Neural cell (in vitro differentiated cells): ENCODE measurements around the gene MAMDC2. TPM values are rescaled to one million over a fixed set of nuclear protein-coding genes. Genes with fewer than 3 reads are reported as not detected.

Experiments used
- H2AFZ ChIP-seq: fragments of 200-600, 300-800 bp; sonication (generic), shearing (Covaris generic); 2 replicates; pipeline ENCODE4 v1.6.0; 2014; ENCODE audit warnings: low read depth, mild to moderate bottlenecking, antibody characterized with exemption, low read length, moderate library complexity
- H3F3A ChIP-seq: fragments of 200-600 bp; shearing (Covaris generic); 2 replicates; pipeline ENCODE4 v1.6.1; 2016; ENCODE audit warnings: mild to moderate bottlenecking, moderate library complexity, mixed read lengths, antibody characterized with exemption, low read length; ENCODE audit not compliant: insufficient read depth, poor library complexity, severe bottlenecking
- H3K27ac ChIP-seq: fragments of 200-600, 300-800 bp; sonication (generic), shearing (Covaris generic); 2 replicates; pipeline ENCODE4 v1.5.1; 2014; ENCODE audit warnings: mild to moderate bottlenecking, low read length, moderate library complexity
- H3K27me3 ChIP-seq: fragments of 300-800, 200-600 bp; sonication (generic), shearing (Covaris generic); 2 replicates; pipeline ENCODE4 v1.6.0; 2014; ENCODE audit warnings: mild to moderate bottlenecking, low read depth, low read length, moderate library complexity; ENCODE audit not compliant: insufficient read depth
- H3K36me3 ChIP-seq: fragments of 300-800, 200-600 bp; sonication (generic), shearing (Covaris generic); 2 replicates; pipeline ENCODE4 v1.5.1; 2014; ENCODE audit warnings: mild to moderate bottlenecking, antibody characterized with exemption, low read length, moderate library complexity; ENCODE audit not compliant: insufficient read depth
- H3K4me2 ChIP-seq: fragments of 300-800, 200-600 bp; sonication (generic), shearing (Covaris generic); 2 replicates; pipeline ENCODE4 v1.6.0; 2014; ENCODE audit warnings: mild to moderate bottlenecking, low read length
- H3K4me3 ChIP-seq: fragments of 300-800, 200-600 bp; sonication (generic), shearing (Covaris generic); 2 replicates; pipeline ENCODE4 v1.5.1; 2014; ENCODE audit warnings: mild to moderate bottlenecking, low read length, moderate library complexity
- H3K79me2 ChIP-seq: fragments of 200-600 bp; shearing (Covaris generic); replicated peaks from 2 replicates; pipeline ENCODE4 v1.6.0; 2014; ENCODE audit warnings: mild to moderate bottlenecking, low read length, moderate library complexity; ENCODE audit not compliant: insufficient read depth
- H3K9ac ChIP-seq: fragments of 300-800, 200-600 bp; sonication (generic), shearing (Covaris generic); 2 replicates; pipeline ENCODE4 v1.6.1; 2016; ENCODE audit warnings: mild to moderate bottlenecking, low read length, mixed read lengths
- H3K9me2 ChIP-seq: fragments of 200-600 bp; shearing (Covaris generic); 2 replicates; pipeline ENCODE4 v1.6.1; 2016; ENCODE audit warnings: mild to moderate bottlenecking, low read length, mixed read lengths; ENCODE audit not compliant: insufficient read depth
- H3K9me3 ChIP-seq: fragments of 200-600, 300-800 bp; sonication (generic), shearing (Covaris generic); 2 replicates; pipeline ENCODE4 v1.6.1; 2016; ENCODE audit warnings: mild to moderate bottlenecking, mixed run types, low read length, moderate library complexity, mixed read lengths
- H4K20me1 ChIP-seq: fragments of 200-600 bp; shearing (Covaris generic); 2 replicates; pipeline ENCODE4 v1.6.1; 2016; ENCODE audit warnings: mild to moderate bottlenecking, mixed run types; ENCODE audit not compliant: insufficient read depth
- CTCF ChIP-seq: fragments of 450-650 bp; IDR thresholded peaks from 2 replicates; pipeline ENCODE4 v1.5.1; 2014; ENCODE audit warnings: antibody characterized with exemption, mild to moderate bottlenecking, moderate library complexity; ENCODE audit not compliant: poor library complexity, severe bottlenecking
- EP300 ChIP-seq: fragments of 450-650 bp; conservative IDR thresholded peaks from 2 replicates; pipeline ENCODE4 v1.6.1; 2014; ENCODE audit warnings: antibody characterized with exemption, mild to moderate bottlenecking, moderate library complexity; ENCODE audit not compliant: poor library complexity, severe bottlenecking
- EZH2 ChIP-seq: fragments of 200-600, 300-800 bp; shearing (Covaris generic), sonication (generic); IDR thresholded peaks from 2 replicates; pipeline ENCODE4 v1.6.1; 2014; ENCODE audit warnings: antibody characterized with exemption, low read length, borderline replicate concordance, mild to moderate bottlenecking; ENCODE audit not compliant: insufficient read depth, poor library complexity, severe bottlenecking
- MXI1 ChIP-seq: fragments of 450-650 bp; conservative IDR thresholded peaks from 2 replicates; pipeline ENCODE4 v1.6.1; 2014; ENCODE audit warnings: antibody characterized with exemption, mild to moderate bottlenecking; ENCODE audit not compliant: poor library complexity, severe bottlenecking
- POLR2AphosphoS5 ChIP-seq: IDR thresholded peaks from 2 replicates; pipeline ENCODE4 v1.6.1; 2012
- RAD21 ChIP-seq: fragments of 450-650 bp; conservative IDR thresholded peaks from 2 replicates; pipeline ENCODE4 v1.6.1; 2014; ENCODE audit warnings: antibody characterized with exemption, mild to moderate bottlenecking, moderate library complexity
- SMC3 ChIP-seq: fragments of 450-650 bp; conservative IDR thresholded peaks from 2 replicates; pipeline ENCODE4 v1.6.1; 2014; ENCODE audit warnings: antibody characterized with exemption, mild to moderate bottlenecking, moderate library complexity; ENCODE audit not compliant: poor library complexity
- TAF1 ChIP-seq: IDR thresholded peaks from 2 replicates; pipeline ENCODE4 v1.6.1; 2012; ENCODE audit warnings: low read depth
- polyA plus RNA-seq: library from polyadenylated mRNA; depleted of rRNA; stranded (reverse); fragments of >200 nt; gene quantifications from 2 replicates; pipeline ENCODE4 v1.2.3, GENCODE V29; 2014
- TF ChIP-seq, protein P1 (sequence below): IDR thresholded peaks from 2 replicates; pipeline ENCODE4 v1.6.1; 2012; ENCODE audit warnings: borderline replicate concordance

MAMDC2 gene
- polyA plus RNA-seq, 1 donor from 2014 or later, result 0.30 TPM

DNA sequence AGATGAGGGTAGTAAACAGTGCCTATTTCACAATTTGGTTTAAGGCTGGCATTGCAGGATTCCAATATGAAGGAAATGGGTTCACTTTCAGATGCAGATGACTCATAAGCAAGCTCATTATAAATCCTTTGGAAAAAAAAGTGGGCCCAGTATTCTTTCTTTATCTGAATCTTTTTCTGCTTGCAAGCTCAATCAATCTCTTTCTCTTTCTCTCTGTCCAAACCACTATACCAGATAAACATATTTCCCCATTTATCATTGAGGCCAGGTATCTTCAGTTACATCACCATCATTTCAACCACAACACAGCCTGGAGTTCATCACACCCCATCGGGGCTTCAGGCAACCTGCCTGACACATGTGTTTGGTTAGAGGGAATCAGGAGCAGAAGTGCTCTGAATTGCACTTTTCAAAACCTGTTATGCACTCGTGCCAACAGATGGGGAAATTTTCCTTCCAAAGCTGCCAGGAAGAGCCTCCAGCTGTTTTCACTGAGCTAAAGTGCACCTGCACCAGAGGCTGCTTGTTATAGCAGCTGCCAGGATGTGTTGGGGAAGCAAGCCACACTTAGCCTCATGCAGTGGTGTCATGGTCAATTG lies 30.0 kb upstream of the MAMDC2 start:
- Histone ChIP-seq H2AFZ (no peak overlapping the region), H3K9me2 (no peaks in the 10 kb centered on the region), H3K36me3 (no peaks in the 10 kb centered on the region), H4K20me1 (no peaks in the 10 kb centered on the region), H3F3A (no peaks in the 10 kb centered on the region), H3K4me2 (no peak overlapping the region), H3K79me2 (no peaks in the 10 kb centered on the region), H3K4me3 (no peak overlapping the region), H3K27me3 (no peaks in the 10 kb centered on the region), H3K9me3 (no peaks in the 10 kb centered on the region), H3K27ac (no peak overlapping the region), H3K9ac (no peak overlapping the region)
- TF ChIP-seq RAD21 (no peak), EP300 (no peak), POLR2AphosphoS5 (no peak), SMC3 (no peak), EZH2 (no peak), TAF1 (no peak), MXI1 (no peak), CTCF (no peak)
- TF ChIP-seq, protein P1, sequence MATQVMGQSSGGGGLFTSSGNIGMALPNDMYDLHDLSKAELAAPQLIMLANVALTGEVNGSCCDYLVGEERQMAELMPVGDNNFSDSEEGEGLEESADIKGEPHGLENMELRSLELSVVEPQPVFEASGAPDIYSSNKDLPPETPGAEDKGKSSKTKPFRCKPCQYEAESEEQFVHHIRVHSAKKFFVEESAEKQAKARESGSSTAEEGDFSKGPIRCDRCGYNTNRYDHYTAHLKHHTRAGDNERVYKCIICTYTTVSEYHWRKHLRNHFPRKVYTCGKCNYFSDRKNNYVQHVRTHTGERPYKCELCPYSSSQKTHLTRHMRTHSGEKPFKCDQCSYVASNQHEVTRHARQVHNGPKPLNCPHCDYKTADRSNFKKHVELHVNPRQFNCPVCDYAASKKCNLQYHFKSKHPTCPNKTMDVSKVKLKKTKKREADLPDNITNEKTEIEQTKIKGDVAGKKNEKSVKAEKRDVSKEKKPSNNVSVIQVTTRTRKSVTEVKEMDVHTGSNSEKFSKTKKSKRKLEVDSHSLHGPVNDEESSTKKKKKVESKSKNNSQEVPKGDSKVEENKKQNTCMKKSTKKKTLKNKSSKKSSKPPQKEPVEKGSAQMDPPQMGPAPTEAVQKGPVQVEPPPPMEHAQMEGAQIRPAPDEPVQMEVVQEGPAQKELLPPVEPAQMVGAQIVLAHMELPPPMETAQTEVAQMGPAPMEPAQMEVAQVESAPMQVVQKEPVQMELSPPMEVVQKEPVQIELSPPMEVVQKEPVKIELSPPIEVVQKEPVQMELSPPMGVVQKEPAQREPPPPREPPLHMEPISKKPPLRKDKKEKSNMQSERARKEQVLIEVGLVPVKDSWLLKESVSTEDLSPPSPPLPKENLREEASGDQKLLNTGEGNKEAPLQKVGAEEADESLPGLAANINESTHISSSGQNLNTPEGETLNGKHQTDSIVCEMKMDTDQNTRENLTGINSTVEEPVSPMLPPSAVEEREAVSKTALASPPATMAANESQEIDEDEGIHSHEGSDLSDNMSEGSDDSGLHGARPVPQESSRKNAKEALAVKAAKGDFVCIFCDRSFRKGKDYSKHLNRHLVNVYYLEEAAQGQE, result no peak

GRCh38 chr9:70015099-70015498 lies 28.5 kb upstream of the MAMDC2 start:
- H3F3A ChIP-seq, result no peaks in the 10 kb centered on the region
- no peaks in the 10 kb centered on the region for H4K20me1 ChIP-seq
- H3K4me3 ChIP-seq, result no peak overlapping the region

More at GRCh38 chr9:70015099-70015498, 28.5 kb upstream of the MAMDC2 start:
- H3K79me2 ChIP-seq, result no peaks in the 10 kb centered on the region
- TF ChIP-seq CTCF (no peak), RAD21 (no peak), EP300 (no peak), SMC3 (no peak), EZH2 (no peak), MXI1 (no peak), TAF1 (no peak), POLR2AphosphoS5 (no peak)
- TF ChIP-seq, protein P1, result no peak
- H3K4me2 ChIP-seq, result no peak overlapping the region
- no peak overlapping the region for H2AFZ ChIP-seq
- H3K9me2 ChIP-seq, result no peaks in the 10 kb centered on the region
- no peak overlapping the region for H3K27ac ChIP-seq
- H3K27me3 ChIP-seq, result no peaks in the 10 kb centered on the region
- no peaks in the 10 kb centered on the region for H3K9me3 ChIP-seq
- no peaks in the 10 kb centered on the region for H3K36me3 ChIP-seq
- no peak overlapping the region for H3K9ac ChIP-seq
